GM12875 (cell line): ENCODE measurements around the gene IZUMO3.

Experiments used
- H3K4me3 ChIP-seq: one replicate; pipeline ENCODE4 v1.5.1; 2011; ENCODE audit warnings: low read depth, low read length, control low read depth
- CTCF ChIP-seq: IDR thresholded peaks from 2 replicates; pipeline ENCODE4 v1.5.1; 2011; ENCODE audit warnings: low read depth, mild to moderate bottlenecking, control low read depth, inconsistent platforms, low read length, moderate library complexity, borderline replicate concordance; ENCODE audit not compliant: insufficient read depth

Gene IZUMO3

GRCh38 chr9:24504521-24504920 is 41.2 kb downstream of the IZUMO3 start:
- TF ChIP-seq CTCF, result no peak
- H3K4me3 ChIP-seq, result no peak overlapping the region

GRCh38 chr9:24502206-24502937 is 43.3 kb downstream of the IZUMO3 start:
- H3K4me3 ChIP-seq, result no peak overlapping the region
- no peak for TF ChIP-seq CTCF

- no peak for TF ChIP-seq CTCF
- no peak overlapping the region for H3K4me3 ChIP-seq
These were observed 44.9 kb downstream of the IZUMO3 start for GRCh38 chr9:24500761-24501160.

GRCh38 chr9:24498632-24499031 is 47.1 kb downstream of the IZUMO3 start:
- TF ChIP-seq CTCF, result no peak
- H3K4me3 ChIP-seq, result no peak overlapping the region

- TF ChIP-seq CTCF, result no peak
- no peak overlapping the region for H3K4me3 ChIP-seq
These were observed 48.0 kb downstream of the IZUMO3 start for GRCh38 chr9:24497671-24498070.
